ENCODE results near the gene CCDC187. TPM values are rescaled to one million over a fixed set of nuclear protein-coding genes. Genes with fewer than 3 reads are reported as not detected.

Gene CCDC187
- polyA plus RNA-seq, 1 donor from 2014 or later: not detected

GRCh38 chr9:136281421-136282271, 22.2 kb downstream of the CCDC187 start:
- Histone ChIP-seq H3K9ac (ENCODE audit: low read length) (no peak overlapping the region), H2AFZ (ENCODE audit: low read depth, low read length) (no peak overlapping the region), H3K27me3 (ENCODE audit: insufficient read depth, low read depth, low read length) (no peaks in the 10 kb centered on the region), H3K9me2 (ENCODE audit: insufficient read depth, low read length) (no peaks in the 10 kb centered on the region), H3K27ac (ENCODE audit: low read length) (no peak overlapping the region), H3F3A (ENCODE audit: insufficient read depth, low read length, poor library complexity, severe bottlenecking) (no peaks in the 10 kb centered on the region), H3K79me2 (replicated peaks; ENCODE audit: insufficient read depth, low read length) (no peaks in the 10 kb centered on the region), H3K9me3 (ENCODE audit: low read length) (no peaks in the 10 kb centered on the region), H3K4me2 (ENCODE audit: low read length) (no peak overlapping the region), H3K4me3 (ENCODE audit: low read length) (no peak overlapping the region), H4K20me1 (ENCODE audit: insufficient read depth) (no peaks in the 10 kb centered on the region), H3K36me3 (ENCODE audit: insufficient read depth, low read length) (no peaks in the 10 kb centered on the region)
- TF ChIP-seq TAF1 (IDR thresholded peaks at IDR 0.05; ENCODE audit: low read depth) (no peak), EZH2 (IDR thresholded peaks at IDR 0.05; ENCODE audit: borderline replicate concordance, insufficient read depth, low read length, poor library complexity, severe bottlenecking) (no peak), POLR2AphosphoS5 (IDR thresholded peaks at IDR 0.05) (no peak)

DNA sequence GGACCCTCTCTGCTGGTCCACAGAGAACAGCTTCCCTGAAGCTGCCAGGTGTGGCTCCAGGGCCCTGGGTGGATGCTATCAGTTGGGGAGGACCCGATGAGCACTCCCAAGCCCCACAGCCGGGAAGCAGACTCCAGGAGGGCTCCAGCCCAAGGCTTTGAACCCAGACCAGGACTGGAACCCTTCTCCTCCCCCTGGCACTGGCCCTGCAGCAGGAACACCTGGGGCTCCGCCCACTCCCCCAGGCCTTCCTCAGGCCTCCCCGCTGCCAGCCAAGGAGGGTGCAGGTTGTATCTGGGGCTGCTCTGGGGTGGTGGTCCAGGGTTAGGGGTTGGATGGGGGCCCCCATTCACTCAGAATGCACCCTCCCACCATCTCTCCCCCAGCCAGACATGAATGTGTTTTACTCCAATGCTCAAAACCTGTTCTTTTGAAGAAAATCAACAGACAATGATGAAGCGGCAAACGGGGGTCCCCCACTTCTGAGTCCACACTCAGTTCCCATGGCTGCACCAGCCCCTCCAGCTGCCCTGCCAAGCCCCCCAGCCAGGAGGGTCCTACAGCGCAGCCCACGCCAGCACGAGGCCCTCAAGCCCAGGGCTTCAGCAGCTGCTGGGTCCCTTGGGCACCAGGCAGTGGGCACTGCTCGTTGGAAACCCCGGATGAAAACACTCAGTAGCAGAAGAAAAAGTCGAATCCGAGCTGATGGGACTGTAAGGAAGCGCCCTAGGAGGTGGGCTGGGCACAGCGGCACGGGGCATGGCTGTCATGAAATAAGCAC, 23.2 kb downstream of the CCDC187 start:
- H3K9ac ChIP-seq (ENCODE audit: low read length): no peak overlapping the region
- no peaks in the 10 kb centered on the region for H3K27me3 ChIP-seq (ENCODE audit: insufficient read depth, low read depth, low read length)
- H3K36me3 ChIP-seq (ENCODE audit: insufficient read depth, low read length): no peaks in the 10 kb centered on the region
- H3K9me2 ChIP-seq (ENCODE audit: insufficient read depth, low read length): no peaks in the 10 kb centered on the region
- TF ChIP-seq CTCF (IDR thresholded peaks at IDR 0.05; ENCODE audit: poor library complexity, severe bottlenecking) (no peak), MXI1 (conservative IDR thresholded peaks at IDR 0.05; ENCODE audit: poor library complexity, severe bottlenecking) (no peak), REST (IDR thresholded peaks at IDR 0.05; ENCODE audit: borderline replicate concordance) (no peak), EP300 (conservative IDR thresholded peaks at IDR 0.05; ENCODE audit: poor library complexity, severe bottlenecking) (no peak), EZH2 (IDR thresholded peaks at IDR 0.05; ENCODE audit: borderline replicate concordance, insufficient read depth, low read length, poor library complexity, severe bottlenecking) (no peak), RAD21 (conservative IDR thresholded peaks at IDR 0.05) (no peak), POLR2AphosphoS5 (IDR thresholded peaks at IDR 0.05) (no peak), TAF1 (IDR thresholded peaks at IDR 0.05; ENCODE audit: low read depth) (no peak)
- H3K4me2 ChIP-seq (ENCODE audit: low read length): no peak overlapping the region
- no peak overlapping the region for H2AFZ ChIP-seq (ENCODE audit: low read depth, low read length)
- no peaks in the 10 kb centered on the region for H3K79me2 ChIP-seq (replicated peaks; ENCODE audit: insufficient read depth, low read length)
- no peaks in the 10 kb centered on the region for H3K9me3 ChIP-seq (ENCODE audit: low read length)
- no peaks in the 10 kb centered on the region for H4K20me1 ChIP-seq (ENCODE audit: insufficient read depth)
- H3K4me3 ChIP-seq (ENCODE audit: low read length): no peak overlapping the region
- no peaks in the 10 kb centered on the region for H3F3A ChIP-seq (ENCODE audit: insufficient read depth, low read length, poor library complexity, severe bottlenecking)
- no peak overlapping the region for H3K27ac ChIP-seq (ENCODE audit: low read length)

Measured in neural cell (in vitro differentiated cells).